22Rv1 (cell line): ENCODE measurements around the gene STPG4.
"Not testable (repeated sequence)": the region's sequence is repeated elsewhere in the genome, so short reads cannot be mapped to it uniquely, and the experiment has no call there.

ENCODE experiments used
- CTCF ChIP-seq: fragments of 450-650 bp; IDR thresholded peaks from 2 replicates; pipeline ENCODE4 v1.5.1; 2017; ENCODE audit warnings: mild to moderate bottlenecking
- ZFX ChIP-seq: fragments of 450-650 bp; IDR thresholded peaks from 2 replicates; pipeline ENCODE4 v1.6.1; 2017; ENCODE audit warnings: antibody characterized with exemption, borderline replicate concordance

GRCh38 chr2:47107201-47107600 is 47.9 kb downstream of the STPG4 start:
- not testable (repeated sequence) for TF ChIP-seq CTCF, ZFX
